A549 (cell line): Measurements from ENCODE around the gene MITF. TPM values are rescaled to one million over a fixed set of nuclear protein-coding genes. Genes with fewer than 3 reads are reported as not detected.
A peak's percentile ranks its signal among the peaks of the same experiment; 100 is the strongest.

Experiments used
- ATAC-seq, 2 experiments: fragments of 200-7000 bp in 1 of 2; fragments of >200 bp in 1 of 2; cut with Nextera tagmentation in 1 of 2; cut with Tn5 transposase in 1 of 2; 3 replicates each; pipeline versions ENCODE4 v1.8.0 to v1.9.1; 2018 to 2020; ENCODE audit warnings: mild to moderate bottlenecking in 1 of 2, moderate library complexity in 1 of 2
- CTCF ChIA-PET: fragments of 300-600 bp; sonication (Branson Sonifier 250); formaldehyde crosslinking; extraction: SDS; loops from one replicate; lab custom pipeline; 2021; ENCODE audit warnings: antibody characterized with exemption, inconsistent platforms; lab: Yijun Ruan, JAX
- POLR2A ChIA-PET: fragments of 350-600 bp; formaldehyde crosslinking; extraction: SDS; loops from one replicate; lab custom pipeline; 2021; ENCODE audit warnings: antibody characterized with exemption, inconsistent platforms; lab: Yijun Ruan, JAX
- DNase-seq, 2 experiments: peaks; one replicate each; pipeline versions ENCODE4 v3.0.0 to v3.0.0-alpha.2; 2011 to 2016; ENCODE audit warnings: low read depth in 1 of 2, low spot score in 1 of 2
- FAIRE-seq: peaks from 2 replicates; lab custom pipeline; 2011; peaks lifted over from hg19 to GRCh38; lab: Jason Lieb, UNC
- H3K27ac ChIP-seq, 2 experiments: fragments of >200 bp; sonication (Bioruptor Twin); formaldehyde crosslinking; 3 replicates each; pipeline ENCODE4 v1.5.1; 2016 to 2017
- H3K4me1 ChIP-seq: fragments of >200 bp; sonication (Bioruptor Twin); formaldehyde crosslinking; 3 replicates; pipeline ENCODE4 v1.6.1; 2016
- H3K4me2 ChIP-seq: fragments of >200 bp; sonication (Bioruptor Twin); formaldehyde crosslinking; 3 replicates; pipeline ENCODE4 v1.6.1; 2016
- H3K4me3 ChIP-seq: fragments of >200 bp; sonication (Bioruptor Twin); formaldehyde crosslinking; 3 replicates; pipeline ENCODE4 v1.5.1; 2016
- H3K9me3 ChIP-seq: fragments of >200 bp; sonication (Bioruptor Twin); formaldehyde crosslinking; 3 replicates; pipeline ENCODE4 v1.6.1; 2016
- BCL3 ChIP-seq: fragments of >200 bp; sonication (Bioruptor Twin); formaldehyde crosslinking; IDR thresholded peaks from 3 replicates; pipeline ENCODE4 v1.6.1; 2016
- CBX8 ChIP-seq: fragments of 200-600 bp; sonication (generic); IDR thresholded peaks from 2 replicates; pipeline ENCODE4 v1.6.1; 2016
- CEBPB ChIP-seq, 2 experiments: fragments of >200 bp in 1 of 2; sonication (Bioruptor Twin) in 1 of 2; formaldehyde crosslinking in 1 of 2; IDR thresholded peaks; 2 replicates each; pipeline ENCODE4 v1.6.1; 2012 to 2016
- CHD2 ChIP-seq: fragments of 150-350 bp; IDR thresholded peaks from 2 replicates; pipeline ENCODE4 v1.6.1; 2014; ENCODE audit warnings: low read length; ENCODE audit not compliant: partially characterized antibody
- ELK1 ChIP-seq: fragments of 150-350 bp; IDR thresholded peaks from 2 replicates; pipeline ENCODE4 v1.6.1; 2014; ENCODE audit warnings: low read depth, mild to moderate bottlenecking, low read length
- EP300 ChIP-seq, 2 experiments: fragments of >200 bp; sonication (Bioruptor Twin); formaldehyde crosslinking; IDR thresholded peaks; 2 replicates in 1 of 2; 3 replicates in 1 of 2; pipeline ENCODE4 v1.6.1; 2016 to 2017
- FOSL2 ChIP-seq, 2 experiments: fragments of 450-650 bp in 1 of 2; fragments of >200 bp in 1 of 2; sonication (Bioruptor Twin) in 1 of 2; formaldehyde crosslinking; IDR thresholded peaks; 2 replicates each; pipeline versions ENCODE4 v1.5.0 to v1.6.1; 2016 to 2020; ENCODE audit warnings: mild to moderate bottlenecking in 1 of 2, moderate library complexity in 1 of 2
- GATA3 ChIP-seq: IDR thresholded peaks from 2 replicates; pipeline ENCODE4 v1.6.1; 2012; ENCODE audit warnings: borderline replicate concordance
- HES2 ChIP-seq: fragments of >200 bp; sonication (Bioruptor Twin); formaldehyde crosslinking; IDR thresholded peaks from 2 replicates; pipeline ENCODE4 v1.6.1; 2016
- HOXB13 ChIP-seq: fragments of 250-450 bp; sonication (Bioruptor Pico); IDR thresholded peaks from 2 replicates; pipeline ENCODE4 v1.5.0; 2020; ENCODE audit warnings: low read depth, mild to moderate bottlenecking, moderate library complexity
- JUN ChIP-seq, 2 experiments: fragments of >200 bp; sonication (Bioruptor Twin); formaldehyde crosslinking; IDR thresholded peaks; 2 replicates in 1 of 2; 3 replicates in 1 of 2; pipeline ENCODE4 v1.6.1; 2016 to 2017
- NFE2L2 ChIP-seq: fragments of 150-350 bp; conservative IDR thresholded peaks from 2 replicates; pipeline ENCODE4 v1.6.1; 2014; ENCODE audit warnings: low read length
- NPAS2 ChIP-seq: fragments of 250-450 bp; sonication (Bioruptor Pico); IDR thresholded peaks from 2 replicates; pipeline ENCODE4 v1.8.0; 2022; ENCODE audit warnings: mild to moderate bottlenecking, moderate library complexity, borderline replicate concordance
- PBX3 ChIP-seq: IDR thresholded peaks from 2 replicates; pipeline ENCODE4 v1.6.1; 2012
- RAD21 ChIP-seq, 2 experiments: fragments of >200 bp in 1 of 2; sonication (Bioruptor Twin) in 1 of 2; formaldehyde crosslinking in 1 of 2; IDR thresholded peaks in 1 of 2; conservative IDR thresholded peaks in 1 of 2; 2 replicates in 1 of 2; 3 replicates in 1 of 2; pipeline ENCODE4 v1.6.1; 2012 to 2018; ENCODE audit warnings: inconsistent platforms in 1 of 2
- RARB ChIP-seq: fragments of 250-450 bp; sonication (Bioruptor Pico); IDR thresholded peaks from 2 replicates; pipeline ENCODE4 v1.8.0; 2021; ENCODE audit warnings: mild to moderate bottlenecking, moderate library complexity
- RCOR1 ChIP-seq: fragments of 150-350 bp; IDR thresholded peaks from 2 replicates; pipeline ENCODE4 v1.6.1; 2014; ENCODE audit warnings: antibody characterized with exemption, low read length, low read depth
- REST ChIP-seq: fragments of 200-600 bp; sonication (generic); IDR thresholded peaks from 2 replicates; pipeline ENCODE4 v1.6.1; 2016; ENCODE audit warnings: antibody characterized with exemption, mild to moderate bottlenecking, moderate library complexity
- RNF2 ChIP-seq: fragments of 200-600 bp; sonication (generic); IDR thresholded peaks from 2 replicates; pipeline ENCODE4 v1.6.1; 2016; ENCODE audit warnings: low read depth, mild to moderate bottlenecking, antibody characterized with exemption, moderate library complexity, borderline replicate concordance
- SREBF2 ChIP-seq: fragments of 450-650 bp; IDR thresholded peaks from 2 replicates; pipeline ENCODE4 v1.6.1; 2014; ENCODE audit warnings: mild to moderate bottlenecking, moderate library complexity
- TP53 ChIP-seq: fragments of 250-450 bp; sonication (Bioruptor Pico); IDR thresholded peaks from 2 replicates; pipeline ENCODE4 v1.5.0; 2021; ENCODE audit warnings: mild to moderate bottlenecking, moderate library complexity
- USF2 ChIP-seq: fragments of 450-650 bp; IDR thresholded peaks from 2 replicates; pipeline ENCODE4 v1.6.1; 2014; ENCODE audit warnings: antibody characterized with exemption
- WGBS: methylation state at CpG from one replicate; pipeline ENCODE4 v1.1.6; 2017; ENCODE audit errors: missing lambda C conversion rate; 5-methylcytosine and 5-hydroxymethylcytosine counted together
- polyA plus RNA-seq, 4 experiments: library from polyadenylated mRNA; depleted of rRNA in 3 of 4; stranded (reverse); fragments of >200 nt; fragmentation: RNase III in 1 of 4; extraction: RNeasy Plus Mini Kit Qiagen cat#74134 plus additional on column Dnase treatment in 1 of 4; gene quantifications; 2 replicates in 3 of 4; 3 replicates in 1 of 4; pipeline ENCODE4 v1.2.3, GENCODE V29; 2011 to 2017

The MITF gene
- polyA plus RNA-seq, 2 of the 4 experiments (the other 2 are of a cell fraction) = 14.3 to 15.9 TPM

GRCh38 chr3:69828817-69829216 lies 89.6 kb downstream of the MITF start:
- ATAC-seq = no peak
- peak; percentile 36 for FAIRE-seq
- H3K27ac ChIP-seq = no peak overlapping the region
- CTCF ChIA-PET = interaction anchor here (0.6 to 1.3 kb wide), 3 partner anchors 18 to 75 kb away, joined by 3 to 4 read pairs (median 4); no protein-coding TSS in a partner anchor
- H3K4me1 ChIP-seq = no peaks in the 10 kb centered on the region
- no peak overlapping the region for H3K4me2 ChIP-seq
- no peak overlapping the region for H3K4me3 ChIP-seq
- H3K9me3 ChIP-seq = no peaks in the 10 kb centered on the region; the same call in 2 of the 3 replicates
- WGBS = 59% methylated on average over 2 of the region's 2 CpGs
- DNase-seq = no peak
- TF ChIP-seq FOSL2 (IDR thresholded peaks at IDR 0.05) (no peak), FOSL2 (CRISPR knock-in tag; IDR thresholded peaks at IDR 0.05) (no peak), REST (no peak), CBX8 (no peak), SREBF2 (no peak), PBX3 (no peak), JUN (IDR thresholded peaks at IDR 0.05) (no peak), USF2 (no peak), EP300 (IDR thresholded peaks at IDR 0.05) (no peak), CHD2 (no peak), HES2 (no peak), NFE2L2 (no peak), TP53 (CRISPR knock-in tag) (no peak), GATA3 (no peak), CEBPB (IDR thresholded peaks at IDR 0.05) (no peak), NPAS2 (CRISPR knock-in tag) (no peak)
- POLR2A ChIA-PET = no interaction called here

GRCh38 chr3:69830147-69830546 lies 90.9 kb downstream of the MITF start:
- no peak for DNase-seq
- Histone ChIP-seq H3K4me3 (no peak overlapping the region), H3K27ac (no peak overlapping the region), H3K9me3 (no peaks in the 10 kb centered on the region; the same call in 1 of the 3 replicates), H3K4me2 (no peak overlapping the region), H3K4me1 (no peaks in the 10 kb centered on the region)
- ATAC-seq = no peak
- CTCF ChIA-PET = no interaction called here
- no peak for FAIRE-seq
- TF ChIP-seq BCL3 (no peak), RCOR1 (no peak), RAD21 (conservative IDR thresholded peaks at IDR 0.05 in 1 of 2, IDR thresholded peaks at IDR 0.05 in 1 of 2) (no peak), RNF2 (no peak), ELK1 (no peak), HOXB13 (CRISPR knock-in tag) (no peak), JUN (IDR thresholded peaks at IDR 0.05) (no peak), RARB (CRISPR knock-in tag) (no peak), SREBF2 (no peak)
- WGBS = 78% methylated on average over 3 of the region's 3 CpGs
- POLR2A ChIA-PET = no interaction called here
